ENCODE results near the gene GARNL3.

- TF ChIP-seq POLR2A (IDR thresholded peaks at IDR 0.05; ENCODE audit: low read depth, low read length) (no peak), POLR2AphosphoS5 (IDR thresholded peaks at IDR 0.05; ENCODE audit: insufficient read depth, low read depth, low read length) (no peak)
Measured at GRCh38 chr9:127216210-127216887, 48.2 kb upstream of the GARNL3 start.
